Stomach (tissue), 9 donors: ENCODE results near the gene REPIN1. TPM values are rescaled to one million over a fixed set of nuclear protein-coding genes. Genes with fewer than 3 reads are reported as not detected.

ENCODE experiments used
- DNase-seq, 2 donors: peaks; one replicate each; pipeline versions ENCODE4 v3.0.0 to v3.0.0-alpha.2; 2013 to 2019
- H3K27ac ChIP-seq, 5 donors: fragments of 200-600 bp in 4 of 5; sonication (generic) in 4 of 5; one replicate each; pipeline ENCODE4 v1.5.1; 2013 to 2019; ENCODE audit warnings: mild to moderate bottlenecking in 1 of 5, moderate library complexity in 1 of 5
- H3K27me3 ChIP-seq, 3 donors: fragments of 200-600 bp; sonication (generic); one replicate each; pipeline ENCODE4 v1.5.1; 2017 to 2019; ENCODE audit warnings: mixed run types in 1 of 3
- H3K36me3 ChIP-seq, 4 donors: fragments of 200-600 bp; sonication (generic); 1 replicate in 3 of 4; 2 replicates in 1 of 4; pipeline ENCODE4 v1.5.1; 2016 to 2019
- H3K4me1 ChIP-seq, 4 donors: fragments of 200-600 bp; sonication (generic); one replicate each; pipeline ENCODE4 v1.5.1; 2016 to 2019
- H3K4me3 ChIP-seq, 4 donors: fragments of 200-600 bp; sonication (generic) in 3 of 4; one replicate each; pipeline ENCODE4 v1.5.1; 2016 to 2019; ENCODE audit warnings: mild to moderate bottlenecking in 1 of 4
- H3K9me3 ChIP-seq, 4 donors: fragments of 200-600 bp; sonication (generic); one replicate each; pipeline ENCODE4 v1.5.1; 2016 to 2019
- EP300 ChIP-seq: sonication (generic); formaldehyde crosslinking; IDR thresholded peaks from one replicate; pipeline ENCODE4 v1.6.1; 2017; ENCODE audit warnings: antibody characterized with exemption
- POLR2A ChIP-seq, 4 donors: fragments of 450-650 bp; IDR thresholded peaks; one replicate each; pipeline ENCODE4 v1.6.1; 2016; ENCODE audit warnings: antibody characterized with exemption in 4 of 4, control low read depth in 2 of 4, mild to moderate bottlenecking in 1 of 4, moderate library complexity in 1 of 4
- POLR2AphosphoS5 ChIP-seq, 3 donors: sonication (generic); formaldehyde crosslinking; IDR thresholded peaks; one replicate each; pipeline ENCODE4 v1.6.1; 2016; ENCODE audit warnings: antibody characterized with exemption in 3 of 3
- WGBS, 5 donors: extraction: QIAGEN DNeasy Blood & Tissue Kit in 3 of 5; methylation state at CpG; one replicate each; pipeline versions ENCODE4 v1.1.5 to v1.1.7; 2013 to 2018; 5-methylcytosine and 5-hydroxymethylcytosine counted together
- intact Hi-C: fragments of 100-400 bp; cut with DNase I; formaldehyde crosslinking; loops from one replicate; pipeline ENCODE4 v1.15.1; 2023; ENCODE audit warnings: low total_unique reads
- polyA plus RNA-seq, 3 donors: library from polyadenylated mRNA; stranded (reverse); fragments of 200-250 nt; gene quantifications; one replicate each; pipeline ENCODE4 v1.2.3, GENCODE V29; 2013
- total RNA-seq, 5 donors: library from RNA; depleted of rRNA; stranded (reverse); fragments of >200 nt; gene quantifications; one replicate each; pipeline versions ENCODE4 v1.1.0 to v1.2.3, GENCODE V29; 2014 to 2016
- TF ChIP-seq, protein P1 (sequence below), 7 experiments: fragments of 450-650 bp in 4 of 7; fragments of 200-600 bp in 3 of 7; sonication (generic) in 3 of 7; IDR thresholded peaks; one replicate each; pipeline ENCODE4 v1.5.1; 2016 to 2019; ENCODE audit warnings: antibody characterized with exemption in 7 of 7, control low read depth in 2 of 7, mild to moderate bottlenecking in 1 of 7
- donor health status: healthy with polysubstance abuse.
- donor health status: Bipolar disorder and iron deficiency.
- donor health status: healthy.

Gene REPIN1
- total and polyA plus RNA-seq, 8 donors: 35.9 to 298 (median 49.3) TPM

DNA sequence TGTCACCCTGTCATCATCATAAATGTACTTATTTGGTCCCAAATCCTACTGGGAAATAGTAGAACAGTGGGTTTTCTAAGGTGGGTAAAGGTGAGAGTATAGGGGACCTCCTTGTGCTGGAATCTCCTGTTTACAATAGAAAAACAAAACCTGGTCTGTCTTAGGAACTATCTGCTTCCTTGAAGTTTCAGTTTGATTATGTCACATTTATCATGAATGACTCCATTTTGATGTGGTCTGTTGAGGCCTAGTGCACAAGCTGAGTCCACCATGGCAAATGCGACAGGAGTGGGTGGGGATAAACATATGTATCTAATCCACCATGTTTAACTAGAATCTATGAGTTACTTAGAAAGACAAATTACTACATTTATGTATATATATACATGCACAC, 13.0 kb upstream of the REPIN1 start:
- H3K9me3 ChIP-seq: no peaks in the 10 kb centered on the region
- H3K4me1 ChIP-seq: peaks cover 0 to 40% (median 12%) of the 10 kb centered on the region in 4 donors
- intact Hi-C loops: no loop called here
- H3K27ac ChIP-seq: peak overlapping the region in 4 of 5 donors; percentile 46 to 68 (median 58)
- H3K36me3 ChIP-seq: no peaks in the 10 kb centered on the region
- no peak for TF ChIP-seq EP300
- TF ChIP-seq, protein P1, sequence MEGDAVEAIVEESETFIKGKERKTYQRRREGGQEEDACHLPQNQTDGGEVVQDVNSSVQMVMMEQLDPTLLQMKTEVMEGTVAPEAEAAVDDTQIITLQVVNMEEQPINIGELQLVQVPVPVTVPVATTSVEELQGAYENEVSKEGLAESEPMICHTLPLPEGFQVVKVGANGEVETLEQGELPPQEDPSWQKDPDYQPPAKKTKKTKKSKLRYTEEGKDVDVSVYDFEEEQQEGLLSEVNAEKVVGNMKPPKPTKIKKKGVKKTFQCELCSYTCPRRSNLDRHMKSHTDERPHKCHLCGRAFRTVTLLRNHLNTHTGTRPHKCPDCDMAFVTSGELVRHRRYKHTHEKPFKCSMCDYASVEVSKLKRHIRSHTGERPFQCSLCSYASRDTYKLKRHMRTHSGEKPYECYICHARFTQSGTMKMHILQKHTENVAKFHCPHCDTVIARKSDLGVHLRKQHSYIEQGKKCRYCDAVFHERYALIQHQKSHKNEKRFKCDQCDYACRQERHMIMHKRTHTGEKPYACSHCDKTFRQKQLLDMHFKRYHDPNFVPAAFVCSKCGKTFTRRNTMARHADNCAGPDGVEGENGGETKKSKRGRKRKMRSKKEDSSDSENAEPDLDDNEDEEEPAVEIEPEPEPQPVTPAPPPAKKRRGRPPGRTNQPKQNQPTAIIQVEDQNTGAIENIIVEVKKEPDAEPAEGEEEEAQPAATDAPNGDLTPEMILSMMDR (IDR thresholded peaks at IDR 0.05): no peak
- no peak for TF ChIP-seq POLR2AphosphoS5 (IDR thresholded peaks at IDR 0.05)
- TF ChIP-seq POLR2A (IDR thresholded peaks at IDR 0.05): no peak
- peak in 1 of 2 donors; percentile 25 for DNase-seq
- no peak overlapping the region for H3K4me3 ChIP-seq
- no peaks in the 10 kb centered on the region for H3K27me3 ChIP-seq
- 61 to 81% (median 67%) methylated on average over 1 of the region's 1 CpG for WGBS, 5 donors

DNA sequence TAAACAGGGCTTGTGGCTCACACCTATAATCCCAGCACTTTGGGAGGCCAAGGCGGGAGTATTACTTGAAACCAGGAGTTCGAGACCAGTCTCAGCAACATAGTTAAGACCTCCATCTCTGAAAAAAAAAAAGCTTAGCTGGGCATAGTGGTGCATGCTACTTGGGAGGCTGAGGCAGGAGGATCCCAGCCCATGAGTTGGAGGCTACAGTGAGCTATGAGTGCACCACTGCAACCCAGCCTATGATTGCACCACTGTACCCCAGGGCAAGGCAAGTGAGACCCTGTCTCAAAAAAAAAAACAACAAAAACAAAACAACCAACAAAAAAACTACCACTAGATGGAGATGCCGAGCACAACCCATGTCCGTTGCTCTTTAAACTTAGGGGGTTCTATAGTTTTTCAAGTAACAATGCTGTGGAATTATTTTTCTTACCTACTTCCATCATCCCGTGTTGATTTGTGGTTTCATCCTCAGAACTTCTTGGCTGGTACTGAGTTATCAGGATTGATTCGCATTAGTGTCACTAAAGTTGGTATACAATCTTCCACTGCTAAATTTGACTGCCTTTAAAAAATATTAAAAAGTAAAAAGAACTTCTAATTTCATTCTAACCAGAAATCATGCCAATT, 12.2 kb upstream of the REPIN1 start:
- no peaks in the 10 kb centered on the region for H3K9me3 ChIP-seq
- DNase-seq: peak in 1 of 2 donors; percentile 67
- no peak overlapping the region for H3K4me3 ChIP-seq
- H3K27ac ChIP-seq: peak overlapping the region in 2 of 5 donors; percentile 46 to 68
- 31 to 44% (median 39%) methylated on average over 6 of the region's 6 CpGs for WGBS, 5 donors
- H3K27me3 ChIP-seq: no peaks in the 10 kb centered on the region
- no peaks in the 10 kb centered on the region for H3K36me3 ChIP-seq
- intact Hi-C loops: no loop called here
- TF ChIP-seq, protein P1 (IDR thresholded peaks at IDR 0.05): peak in 3 of 7 experiments; percentile 50 to 61 (median 58)
- TF ChIP-seq POLR2A (IDR thresholded peaks at IDR 0.05): no peak
- no peak for TF ChIP-seq EP300
- no peak for TF ChIP-seq POLR2AphosphoS5 (IDR thresholded peaks at IDR 0.05)
- peaks cover 0 to 40% (median 12%) of the 10 kb centered on the region in 4 donors for H3K4me1 ChIP-seq

DNA sequence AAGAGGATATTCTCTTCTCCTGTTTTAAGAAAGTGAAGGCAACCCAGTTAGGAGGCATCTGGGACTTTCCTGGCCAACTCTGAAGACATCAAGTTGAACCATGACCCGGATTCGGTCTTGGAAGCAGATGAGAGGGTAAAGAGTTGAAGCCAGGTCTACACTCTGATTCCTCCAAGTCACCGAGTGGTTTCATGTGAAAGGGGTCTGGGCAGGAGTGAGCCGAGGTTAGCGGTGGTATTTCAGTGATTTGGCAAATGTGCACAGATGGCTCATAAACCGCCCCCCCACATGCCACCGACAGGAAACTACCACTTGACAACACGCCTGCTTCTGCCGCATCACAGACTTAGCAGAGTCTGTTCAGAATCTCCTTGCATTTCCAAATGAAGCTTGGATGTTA, 11.4 kb upstream of the REPIN1 start:
- peak in 1 of 2 donors; percentile 61 for DNase-seq
- TF ChIP-seq EP300 (no peak), POLR2A (IDR thresholded peaks at IDR 0.05) (no peak), POLR2AphosphoS5 (IDR thresholded peaks at IDR 0.05) (no peak)
- TF ChIP-seq, protein P1 (IDR thresholded peaks at IDR 0.05): no peak
- Histone ChIP-seq H3K27ac (peak overlapping the region in 1 of 5 donors; percentile 28), H3K27me3 (no peaks in the 10 kb centered on the region), H3K36me3 (no peaks in the 10 kb centered on the region), H3K4me3 (no peak overlapping the region), H3K4me1 (peaks cover 0 to 33% (median 9%) of the 10 kb centered on the region in 4 donors), H3K9me3 (no peaks in the 10 kb centered on the region)
- intact Hi-C loops: no loop called here
- 52 to 75% (median 66%) methylated on average over 9 of the region's 9 CpGs for WGBS, 5 donors

DNA sequence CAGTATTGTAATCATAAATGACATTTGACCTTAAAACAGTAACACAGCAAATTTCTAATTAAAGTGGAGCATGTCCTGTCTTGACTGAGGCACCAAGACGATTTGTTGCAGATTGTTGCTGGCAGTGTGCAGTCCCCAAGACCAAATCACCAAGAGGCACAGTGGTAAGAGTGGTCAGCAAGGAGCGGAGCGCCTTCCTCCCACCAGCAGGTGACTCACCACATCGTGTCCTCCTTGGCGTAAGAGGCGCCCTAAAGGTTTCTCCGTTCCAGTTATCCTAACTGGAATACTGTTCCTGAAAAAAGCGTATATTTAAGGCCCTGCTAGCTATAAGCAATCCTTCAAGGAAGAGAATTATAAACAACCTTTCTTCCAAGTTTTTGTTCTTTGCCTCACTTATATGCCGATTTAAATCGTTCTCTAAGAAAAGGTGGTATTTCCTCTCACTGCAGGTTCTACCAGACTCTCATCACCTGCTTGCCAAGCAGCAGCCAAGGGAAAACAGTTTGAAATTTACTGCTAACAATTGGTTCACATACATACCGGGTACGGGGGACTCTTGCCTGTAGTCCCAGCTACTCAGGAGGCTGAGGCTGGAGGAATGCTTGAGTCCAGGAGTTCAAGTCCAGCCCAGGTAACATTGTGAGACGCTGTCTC, 10.7 kb upstream of the REPIN1 start:
- Histone ChIP-seq H3K36me3 (no peaks in the 10 kb centered on the region), H3K9me3 (no peaks in the 10 kb centered on the region), H3K4me1 (peaks cover 0 to 29% (median 9%) of the 10 kb centered on the region in 4 donors), H3K4me3 (no peak overlapping the region), H3K27ac (no peak overlapping the region), H3K27me3 (no peaks in the 10 kb centered on the region)
- intact Hi-C loops: no loop called here
- WGBS, 5 donors: 81 to 83% (median 83%) methylated on average over 13 of the region's 13 CpGs
- peak in 1 of 2 donors; percentile 2 for DNase-seq
- TF ChIP-seq, protein P1 (IDR thresholded peaks at IDR 0.05): no peak
- TF ChIP-seq POLR2A (IDR thresholded peaks at IDR 0.05): no peak
- no peak for TF ChIP-seq POLR2AphosphoS5 (IDR thresholded peaks at IDR 0.05)
- TF ChIP-seq EP300: no peak
